HEK293 (cell line): ENCODE results near the gene UST.

Experiments
- CTCF ChIA-PET: fragments of 350-600 bp; formaldehyde crosslinking; extraction: SDS; loops from one replicate; lab custom pipeline; 2021; ENCODE audit warnings: antibody characterized with exemption; lab: Yijun Ruan, JAX
- POLR2A ChIA-PET: fragments of 300-600 bp; formaldehyde crosslinking; extraction: SDS; loops from one replicate; lab custom pipeline; 2020; ENCODE audit warnings: antibody characterized with exemption, inconsistent platforms; lab: Yijun Ruan, JAX
- H3K27ac ChIP-seq: fragments of 200-500 bp; sonication (Bioruptor generic); 2 replicates; pipeline ENCODE4 v1.5.1; 2014; ENCODE audit warnings: low read depth, low read length, control low read depth, inconsistent platforms; ENCODE audit errors: extremely low read depth
- H3K36me3 ChIP-seq, 2 experiments: fragments of 200-500 bp in 1 of 2; sonication (Bioruptor generic) in 1 of 2; 1 replicate in 1 of 2; 2 replicates in 1 of 2; pipeline ENCODE4 v1.5.1; 2014 to 2017; ENCODE audit warnings: inconsistent platforms in 2 of 2, low read length in 2 of 2; ENCODE audit not compliant: control insufficient read depth in 2 of 2, insufficient read depth in 1 of 2
- H3K4me1 ChIP-seq: fragments of 200-500 bp; sonication (Bioruptor generic); 2 replicates; pipeline ENCODE4 v1.5.1; 2014; ENCODE audit warnings: mild to moderate bottlenecking, low read length, inconsistent platforms; ENCODE audit not compliant: control insufficient read depth, insufficient read depth
- H3K4me3 ChIP-seq: 2 replicates; pipeline ENCODE4 v1.5.1; 2011; ENCODE audit warnings: low read depth, mild to moderate bottlenecking, control low read depth, low read length, moderate library complexity
- H3K9me3 ChIP-seq: fragments of 200-500 bp; sonication (Bioruptor generic); 2 replicates; pipeline ENCODE4 v1.5.1; 2014; ENCODE audit warnings: low read depth, low read length, inconsistent platforms; ENCODE audit not compliant: control insufficient read depth, insufficient read depth
- HOXD13 ChIP-seq: sonication (generic); formaldehyde crosslinking; IDR thresholded peaks from 2 replicates; pipeline ENCODE4 v1.8.0; 2022; ENCODE audit warnings: missing genetic modification reagents, borderline replicate concordance
- SP3 ChIP-seq: fragments of 450-650 bp; formaldehyde crosslinking; IDR thresholded peaks from 2 replicates; pipeline ENCODE4 v1.5.1; 2016; ENCODE audit warnings: missing biosample characterization, missing genetic modification characterization
- TRIM28 ChIP-seq: IDR thresholded peaks from 2 replicates; pipeline ENCODE4 v1.6.1; 2011; ENCODE audit warnings: low read length, control low read depth, borderline replicate concordance
- ZBTB20 ChIP-seq: fragments of 450-650 bp; formaldehyde crosslinking; IDR thresholded peaks from 2 replicates; pipeline ENCODE4 v1.5.1; 2016; ENCODE audit warnings: missing biosample characterization, missing genetic modification characterization
- ZNF112 ChIP-seq: fragments of 450-650 bp; formaldehyde crosslinking; IDR thresholded peaks from 2 replicates; pipeline ENCODE4 v1.5.0; 2017; ENCODE audit warnings: missing biosample characterization, missing genetic modification characterization
- ZNF23 ChIP-seq: fragments of 450-650 bp; formaldehyde crosslinking; IDR thresholded peaks from 2 replicates; pipeline ENCODE4 v1.5.1; 2016; ENCODE audit warnings: missing biosample characterization, missing genetic modification characterization, borderline replicate concordance
- ZNF239 ChIP-seq: fragments of 450-650 bp; formaldehyde crosslinking; IDR thresholded peaks from 2 replicates; pipeline ENCODE4 v1.5.1; 2016; ENCODE audit warnings: missing biosample characterization, missing genetic modification characterization
- ZNF626 ChIP-seq: fragments of 450-650 bp; sonication (Bioruptor Pico); formaldehyde crosslinking; IDR thresholded peaks from 2 replicates; pipeline ENCODE4 v1.5.1; 2018; ENCODE audit warnings: missing biosample characterization, missing genetic modification characterization, inconsistent platforms
- ZNF664 ChIP-seq: fragments of 450-650 bp; formaldehyde crosslinking; IDR thresholded peaks from 2 replicates; pipeline ENCODE4 v1.5.1; 2016; ENCODE audit warnings: missing biosample characterization, missing genetic modification characterization
- ZSCAN16 ChIP-seq: fragments of 450-650 bp; formaldehyde crosslinking; IDR thresholded peaks from 2 replicates; pipeline ENCODE4 v1.5.1; 2016; ENCODE audit warnings: missing biosample characterization, missing genetic modification characterization
- ZSCAN30 ChIP-seq: fragments of 450-650 bp; IDR thresholded peaks from 2 replicates; pipeline ENCODE4 v1.5.1; 2018; ENCODE audit warnings: missing biosample characterization, mild to moderate bottlenecking, missing genetic modification characterization, moderate library complexity
- TF ChIP-seq, protein P1 (sequence below): fragments of 450-650 bp; formaldehyde crosslinking; IDR thresholded peaks from 2 replicates; pipeline ENCODE4 v1.5.1; 2017; ENCODE audit warnings: missing biosample characterization, mild to moderate bottlenecking, missing genetic modification characterization, moderate library complexity
- TF ChIP-seq, protein P2 (sequence below): fragments of 450-650 bp; formaldehyde crosslinking; IDR thresholded peaks from 2 replicates; pipeline ENCODE4 v1.5.0; 2017; ENCODE audit warnings: missing biosample characterization, missing genetic modification characterization, borderline replicate concordance

Gene UST

DNA sequence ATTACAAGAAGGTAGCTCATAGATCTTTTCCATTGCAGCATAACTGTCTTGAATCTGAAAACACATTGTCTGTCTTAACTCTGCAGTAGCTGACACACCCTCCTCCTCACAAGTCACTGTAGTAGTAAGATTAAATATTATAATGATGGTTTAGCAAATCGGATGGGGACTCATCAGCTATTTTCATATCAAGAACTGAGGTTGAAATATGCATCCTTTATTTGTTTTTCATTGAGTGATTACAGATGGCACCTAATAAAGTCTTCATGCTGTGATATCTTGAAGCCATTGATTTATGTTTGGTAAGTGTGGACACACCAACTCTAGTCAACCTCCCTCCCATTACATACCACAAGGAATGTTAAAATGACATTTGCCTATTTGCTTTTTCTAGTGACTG, 303.3 kb downstream of the UST start:
- POLR2A ChIA-PET = no interaction called here
- TF ChIP-seq, protein P1, sequence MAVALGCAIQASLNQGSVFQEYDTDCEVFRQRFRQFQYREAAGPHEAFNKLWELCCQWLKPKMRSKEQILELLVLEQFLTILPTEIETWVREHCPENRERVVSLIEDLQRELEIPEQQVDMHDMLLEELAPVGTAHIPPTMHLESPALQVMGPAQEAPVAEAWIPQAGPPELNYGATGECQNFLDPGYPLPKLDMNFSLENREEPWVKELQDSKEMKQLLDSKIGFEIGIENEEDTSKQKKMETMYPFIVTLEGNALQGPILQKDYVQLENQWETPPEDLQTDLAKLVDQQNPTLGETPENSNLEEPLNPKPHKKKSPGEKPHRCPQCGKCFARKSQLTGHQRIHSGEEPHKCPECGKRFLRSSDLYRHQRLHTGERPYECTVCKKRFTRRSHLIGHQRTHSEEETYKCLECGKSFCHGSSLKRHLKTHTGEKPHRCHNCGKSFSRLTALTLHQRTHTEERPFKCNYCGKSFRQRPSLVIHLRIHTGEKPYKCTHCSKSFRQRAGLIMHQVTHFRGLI (tag by site-specific recombination) = no peak
- no peak for TF ChIP-seq ZNF626 (tag by site-specific recombination)
- no peak for TF ChIP-seq ZNF23
- no peak for TF ChIP-seq ZNF239 (tag by site-specific recombination)
- TF ChIP-seq ZNF664 (tag by site-specific recombination) = no peak
- TF ChIP-seq SP3 (tag by site-specific recombination) = no peak
- no peak for TF ChIP-seq TRIM28
- TF ChIP-seq HOXD13 (CRISPR knock-in tag) = no peak
- TF ChIP-seq, protein P2, sequence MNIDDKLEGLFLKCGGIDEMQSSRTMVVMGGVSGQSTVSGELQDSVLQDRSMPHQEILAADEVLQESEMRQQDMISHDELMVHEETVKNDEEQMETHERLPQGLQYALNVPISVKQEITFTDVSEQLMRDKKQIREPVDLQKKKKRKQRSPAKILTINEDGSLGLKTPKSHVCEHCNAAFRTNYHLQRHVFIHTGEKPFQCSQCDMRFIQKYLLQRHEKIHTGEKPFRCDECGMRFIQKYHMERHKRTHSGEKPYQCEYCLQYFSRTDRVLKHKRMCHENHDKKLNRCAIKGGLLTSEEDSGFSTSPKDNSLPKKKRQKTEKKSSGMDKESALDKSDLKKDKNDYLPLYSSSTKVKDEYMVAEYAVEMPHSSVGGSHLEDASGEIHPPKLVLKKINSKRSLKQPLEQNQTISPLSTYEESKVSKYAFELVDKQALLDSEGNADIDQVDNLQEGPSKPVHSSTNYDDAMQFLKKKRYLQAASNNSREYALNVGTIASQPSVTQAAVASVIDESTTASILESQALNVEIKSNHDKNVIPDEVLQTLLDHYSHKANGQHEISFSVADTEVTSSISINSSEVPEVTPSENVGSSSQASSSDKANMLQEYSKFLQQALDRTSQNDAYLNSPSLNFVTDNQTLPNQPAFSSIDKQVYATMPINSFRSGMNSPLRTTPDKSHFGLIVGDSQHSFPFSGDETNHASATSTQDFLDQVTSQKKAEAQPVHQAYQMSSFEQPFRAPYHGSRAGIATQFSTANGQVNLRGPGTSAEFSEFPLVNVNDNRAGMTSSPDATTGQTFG (tag by site-specific recombination) = no peak
- H3K27ac ChIP-seq = no peak overlapping the region
- CTCF ChIA-PET = interaction anchor here (0.8 to 1.9 kb wide), 2 partner anchors 30 to 32 kb away, joined by 4 to 5 read pairs; no protein-coding TSS in a partner anchor
- no peaks in the 10 kb centered on the region for H3K36me3 ChIP-seq
- no peak overlapping the region for H3K4me3 ChIP-seq
- H3K9me3 ChIP-seq = no peaks in the 10 kb centered on the region
- no peaks in the 10 kb centered on the region for H3K4me1 ChIP-seq

DNA sequence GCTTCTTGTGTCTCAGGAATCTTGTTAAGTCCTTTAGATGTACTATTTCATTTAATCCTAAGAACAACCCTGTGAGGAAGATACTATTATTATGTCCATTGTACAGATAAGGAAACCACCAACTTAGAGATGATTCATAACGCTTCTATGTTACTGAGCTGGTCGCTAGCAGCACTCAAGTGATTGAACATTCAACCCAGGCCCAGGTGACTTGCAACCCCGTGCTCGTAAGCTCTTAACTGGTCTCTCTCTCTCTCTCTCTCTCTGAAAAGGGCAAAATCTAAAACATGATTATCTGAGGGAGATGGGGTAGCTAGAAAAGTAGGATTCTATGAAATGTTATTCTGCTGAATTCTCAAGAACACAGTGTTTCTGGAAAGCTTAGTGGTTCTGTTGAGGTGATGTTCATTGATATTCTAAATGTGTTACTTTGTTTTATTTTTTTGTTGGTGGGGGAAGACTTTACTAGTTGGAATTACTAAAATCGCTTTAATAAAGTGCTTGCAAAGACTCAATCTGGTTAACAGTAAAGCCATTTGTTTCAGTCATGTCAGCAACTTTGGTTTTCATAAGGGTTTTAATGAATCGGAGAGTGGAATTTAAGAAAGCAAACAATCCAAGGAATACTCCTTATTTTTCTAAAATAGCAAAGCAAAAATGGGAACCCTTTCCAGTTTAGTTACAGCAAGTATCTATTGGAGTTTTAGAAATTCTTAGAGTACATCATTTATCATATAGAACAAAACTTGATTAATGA, 305.7 kb downstream of the UST start:
- Histone ChIP-seq H3K4me3 (no peak overlapping the region), H3K27ac (no peak overlapping the region), H3K36me3 (no peaks in the 10 kb centered on the region), H3K9me3 (no peaks in the 10 kb centered on the region), H3K4me1 (peaks cover 10% of the 10 kb centered on the region; the same call in 1 of the 2 replicates)
- ChIA-PET POLR2A (no interaction called here), CTCF (interaction anchor here (0.7 to 1.2 kb wide), 3 partner anchors 9 to 366 kb away, joined by 3 to 5 read pairs (median 4); no protein-coding TSS in a partner anchor)
- TF ChIP-seq ZSCAN30 (tag by site-specific recombination) (no peak), ZNF112 (tag by site-specific recombination) (no peak), ZSCAN16 (tag by site-specific recombination) (no peak)

DNA sequence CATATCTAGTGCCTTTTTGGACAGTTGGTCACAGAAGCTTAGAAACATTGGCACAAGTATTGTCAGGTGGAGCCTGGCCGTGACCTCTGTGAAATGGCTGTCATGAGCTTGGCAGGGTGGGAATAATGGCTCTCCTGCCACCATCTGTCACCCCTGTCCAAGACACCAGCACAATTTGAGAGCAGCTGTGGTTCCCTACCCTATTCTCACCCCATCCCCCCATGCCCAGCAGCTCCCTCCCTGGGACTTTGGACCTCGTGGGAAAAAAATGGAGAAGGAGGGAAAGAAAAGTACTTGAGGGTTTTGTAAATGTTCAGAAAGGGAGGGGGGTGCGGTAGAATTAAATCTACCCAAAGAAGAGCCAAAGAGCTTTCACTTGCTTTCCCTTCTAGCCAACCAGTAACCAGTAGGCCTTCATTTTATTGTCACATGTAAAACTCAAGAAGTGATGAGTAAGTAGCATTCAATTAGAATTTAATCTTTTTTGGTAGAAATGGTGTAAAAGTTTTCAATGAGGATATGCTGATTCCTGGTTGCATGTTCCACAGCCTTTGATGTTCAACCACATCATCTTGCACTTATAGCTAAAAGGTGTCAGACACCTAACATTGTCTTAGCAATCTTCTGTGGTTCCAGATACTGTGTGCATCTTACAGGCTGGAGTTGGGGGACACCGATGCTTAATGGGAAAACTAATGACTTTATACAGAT, 307.2 kb downstream of the UST start:
- no peak overlapping the region for H3K4me3 ChIP-seq
- POLR2A ChIA-PET = no interaction called here
- TF ChIP-seq ZBTB20 (peak; percentile 28; the same call in 1 of the 2 replicates), TRIM28 (no peak)
- TF ChIP-seq, all 188 proteins: peak for 1
- CTCF ChIA-PET = interaction anchor here (0.6 to 1.9 kb wide), 4 partner anchors 10 to 106 kb away, joined by 3 to 5 read pairs (median 3); no protein-coding TSS in a partner anchor
- H3K36me3 ChIP-seq = no peaks in the 10 kb centered on the region
- H3K9me3 ChIP-seq = no peaks in the 10 kb centered on the region
- H3K27ac ChIP-seq = no peak overlapping the region
- peaks cover 11% of the 10 kb centered on the region; the same call in 1 of the 2 replicates for H3K4me1 ChIP-seq
